WTC11 (cell line): Measurements from ENCODE around the gene IFRD2.

Experiments used
- ETV6 ChIP-seq: sonication (generic); formaldehyde crosslinking; IDR thresholded peaks from 2 replicates; pipeline ENCODE4 v1.8.1; 2022; ENCODE audit warnings: mild to moderate bottlenecking, missing genetic modification reagents
- NR2C2 ChIP-seq: sonication (generic); formaldehyde crosslinking; IDR thresholded peaks from 2 replicates; pipeline ENCODE4 v1.8.0; 2022; ENCODE audit warnings: mild to moderate bottlenecking, missing genetic modification reagents
- ZNF121 ChIP-seq: sonication (generic); formaldehyde crosslinking; IDR thresholded peaks from 2 replicates; pipeline ENCODE4 v1.8.0; 2023; ENCODE audit warnings: missing genetic modification reagents
- ZNF138 ChIP-seq: sonication (generic); formaldehyde crosslinking; conservative IDR thresholded peaks from 2 replicates; pipeline ENCODE4 v1.8.1; 2022; ENCODE audit warnings: mild to moderate bottlenecking, moderate library complexity, missing genetic modification reagents
- TF ChIP-seq, protein P1 (sequence below): fragments of 200-600 bp; IDR thresholded peaks from 2 replicates; pipeline ENCODE4 v1.8.0; 2022; ENCODE audit warnings: antibody characterized with exemption
- TF ChIP-seq, protein P2 (sequence below): sonication (generic); formaldehyde crosslinking; IDR thresholded peaks from 2 replicates; pipeline ENCODE4 v1.8.1; 2023; ENCODE audit warnings: mild to moderate bottlenecking, missing genetic modification reagents
- TF ChIP-seq, protein P3 (sequence below): sonication (generic); formaldehyde crosslinking; conservative IDR thresholded peaks from 2 replicates; pipeline ENCODE4 v1.8.1; 2022; ENCODE audit warnings: mild to moderate bottlenecking, missing genetic modification reagents
- TF ChIP-seq, protein P4 (sequence below): sonication (generic); formaldehyde crosslinking; IDR thresholded peaks from 2 replicates; pipeline ENCODE4 v1.8.0; 2023; ENCODE audit warnings: missing genetic modification reagents, mild to moderate bottlenecking, borderline replicate concordance

DNA sequence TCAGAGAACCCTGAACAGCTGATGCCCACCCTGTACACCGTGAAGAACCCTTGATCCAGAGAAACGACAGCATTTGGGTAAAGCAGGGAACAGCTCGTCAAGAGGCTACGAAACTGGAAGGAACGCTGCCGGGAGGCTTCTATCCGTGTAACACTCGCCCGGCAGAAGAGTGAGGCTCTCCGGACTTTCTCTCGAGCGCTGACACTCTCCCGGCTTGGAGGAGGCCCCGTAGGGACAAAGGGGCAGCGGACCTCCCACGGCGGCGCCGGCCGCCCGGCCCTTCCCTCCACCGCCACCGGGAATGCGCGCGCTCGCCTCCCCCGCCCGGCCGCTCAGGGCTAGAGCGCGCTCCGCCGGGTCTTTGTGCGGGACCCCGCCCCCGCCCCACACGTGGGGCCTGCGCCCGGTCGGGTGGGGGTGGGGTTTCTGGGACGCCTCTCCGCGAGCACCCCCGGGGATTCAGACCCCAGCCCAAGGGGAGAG lies 28.7 kb upstream of the IFRD2 start:
- TF ChIP-seq, protein P1, sequence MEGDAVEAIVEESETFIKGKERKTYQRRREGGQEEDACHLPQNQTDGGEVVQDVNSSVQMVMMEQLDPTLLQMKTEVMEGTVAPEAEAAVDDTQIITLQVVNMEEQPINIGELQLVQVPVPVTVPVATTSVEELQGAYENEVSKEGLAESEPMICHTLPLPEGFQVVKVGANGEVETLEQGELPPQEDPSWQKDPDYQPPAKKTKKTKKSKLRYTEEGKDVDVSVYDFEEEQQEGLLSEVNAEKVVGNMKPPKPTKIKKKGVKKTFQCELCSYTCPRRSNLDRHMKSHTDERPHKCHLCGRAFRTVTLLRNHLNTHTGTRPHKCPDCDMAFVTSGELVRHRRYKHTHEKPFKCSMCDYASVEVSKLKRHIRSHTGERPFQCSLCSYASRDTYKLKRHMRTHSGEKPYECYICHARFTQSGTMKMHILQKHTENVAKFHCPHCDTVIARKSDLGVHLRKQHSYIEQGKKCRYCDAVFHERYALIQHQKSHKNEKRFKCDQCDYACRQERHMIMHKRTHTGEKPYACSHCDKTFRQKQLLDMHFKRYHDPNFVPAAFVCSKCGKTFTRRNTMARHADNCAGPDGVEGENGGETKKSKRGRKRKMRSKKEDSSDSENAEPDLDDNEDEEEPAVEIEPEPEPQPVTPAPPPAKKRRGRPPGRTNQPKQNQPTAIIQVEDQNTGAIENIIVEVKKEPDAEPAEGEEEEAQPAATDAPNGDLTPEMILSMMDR: no peak
- no peak for TF ChIP-seq ZNF138 (CRISPR knock-in tag)
- TF ChIP-seq ETV6 (CRISPR knock-in tag): no peak; the same call in 1 of the 2 replicates
- no peak for TF ChIP-seq ZNF121
- TF ChIP-seq, protein P2, sequence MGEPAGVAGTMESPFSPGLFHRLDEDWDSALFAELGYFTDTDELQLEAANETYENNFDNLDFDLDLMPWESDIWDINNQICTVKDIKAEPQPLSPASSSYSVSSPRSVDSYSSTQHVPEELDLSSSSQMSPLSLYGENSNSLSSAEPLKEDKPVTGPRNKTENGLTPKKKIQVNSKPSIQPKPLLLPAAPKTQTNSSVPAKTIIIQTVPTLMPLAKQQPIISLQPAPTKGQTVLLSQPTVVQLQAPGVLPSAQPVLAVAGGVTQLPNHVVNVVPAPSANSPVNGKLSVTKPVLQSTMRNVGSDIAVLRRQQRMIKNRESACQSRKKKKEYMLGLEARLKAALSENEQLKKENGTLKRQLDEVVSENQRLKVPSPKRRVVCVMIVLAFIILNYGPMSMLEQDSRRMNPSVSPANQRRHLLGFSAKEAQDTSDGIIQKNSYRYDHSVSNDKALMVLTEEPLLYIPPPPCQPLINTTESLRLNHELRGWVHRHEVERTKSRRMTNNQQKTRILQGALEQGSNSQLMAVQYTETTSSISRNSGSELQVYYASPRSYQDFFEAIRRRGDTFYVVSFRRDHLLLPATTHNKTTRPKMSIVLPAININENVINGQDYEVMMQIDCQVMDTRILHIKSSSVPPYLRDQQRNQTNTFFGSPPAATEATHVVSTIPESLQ (CRISPR knock-in tag): no peak
- TF ChIP-seq NR2C2 (CRISPR knock-in tag): no peak
- TF ChIP-seq, protein P3, sequence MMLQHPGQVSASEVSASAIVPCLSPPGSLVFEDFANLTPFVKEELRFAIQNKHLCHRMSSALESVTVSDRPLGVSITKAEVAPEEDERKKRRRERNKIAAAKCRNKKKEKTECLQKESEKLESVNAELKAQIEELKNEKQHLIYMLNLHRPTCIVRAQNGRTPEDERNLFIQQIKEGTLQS (CRISPR knock-in tag): no peak
- TF ChIP-seq, protein P4, sequence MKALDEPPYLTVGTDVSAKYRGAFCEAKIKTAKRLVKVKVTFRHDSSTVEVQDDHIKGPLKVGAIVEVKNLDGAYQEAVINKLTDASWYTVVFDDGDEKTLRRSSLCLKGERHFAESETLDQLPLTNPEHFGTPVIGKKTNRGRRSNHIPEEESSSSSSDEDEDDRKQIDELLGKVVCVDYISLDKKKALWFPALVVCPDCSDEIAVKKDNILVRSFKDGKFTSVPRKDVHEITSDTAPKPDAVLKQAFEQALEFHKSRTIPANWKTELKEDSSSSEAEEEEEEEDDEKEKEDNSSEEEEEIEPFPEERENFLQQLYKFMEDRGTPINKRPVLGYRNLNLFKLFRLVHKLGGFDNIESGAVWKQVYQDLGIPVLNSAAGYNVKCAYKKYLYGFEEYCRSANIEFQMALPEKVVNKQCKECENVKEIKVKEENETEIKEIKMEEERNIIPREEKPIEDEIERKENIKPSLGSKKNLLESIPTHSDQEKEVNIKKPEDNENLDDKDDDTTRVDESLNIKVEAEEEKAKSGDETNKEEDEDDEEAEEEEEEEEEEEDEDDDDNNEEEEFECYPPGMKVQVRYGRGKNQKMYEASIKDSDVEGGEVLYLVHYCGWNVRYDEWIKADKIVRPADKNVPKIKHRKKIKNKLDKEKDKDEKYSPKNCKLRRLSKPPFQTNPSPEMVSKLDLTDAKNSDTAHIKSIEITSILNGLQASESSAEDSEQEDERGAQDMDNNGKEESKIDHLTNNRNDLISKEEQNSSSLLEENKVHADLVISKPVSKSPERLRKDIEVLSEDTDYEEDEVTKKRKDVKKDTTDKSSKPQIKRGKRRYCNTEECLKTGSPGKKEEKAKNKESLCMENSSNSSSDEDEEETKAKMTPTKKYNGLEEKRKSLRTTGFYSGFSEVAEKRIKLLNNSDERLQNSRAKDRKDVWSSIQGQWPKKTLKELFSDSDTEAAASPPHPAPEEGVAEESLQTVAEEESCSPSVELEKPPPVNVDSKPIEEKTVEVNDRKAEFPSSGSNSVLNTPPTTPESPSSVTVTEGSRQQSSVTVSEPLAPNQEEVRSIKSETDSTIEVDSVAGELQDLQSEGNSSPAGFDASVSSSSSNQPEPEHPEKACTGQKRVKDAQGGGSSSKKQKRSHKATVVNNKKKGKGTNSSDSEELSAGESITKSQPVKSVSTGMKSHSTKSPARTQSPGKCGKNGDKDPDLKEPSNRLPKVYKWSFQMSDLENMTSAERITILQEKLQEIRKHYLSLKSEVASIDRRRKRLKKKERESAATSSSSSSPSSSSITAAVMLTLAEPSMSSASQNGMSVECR (CRISPR knock-in tag): no peak
